ENCODE data around the gene PLSCR3.

PLSCR3 gene

DNA sequence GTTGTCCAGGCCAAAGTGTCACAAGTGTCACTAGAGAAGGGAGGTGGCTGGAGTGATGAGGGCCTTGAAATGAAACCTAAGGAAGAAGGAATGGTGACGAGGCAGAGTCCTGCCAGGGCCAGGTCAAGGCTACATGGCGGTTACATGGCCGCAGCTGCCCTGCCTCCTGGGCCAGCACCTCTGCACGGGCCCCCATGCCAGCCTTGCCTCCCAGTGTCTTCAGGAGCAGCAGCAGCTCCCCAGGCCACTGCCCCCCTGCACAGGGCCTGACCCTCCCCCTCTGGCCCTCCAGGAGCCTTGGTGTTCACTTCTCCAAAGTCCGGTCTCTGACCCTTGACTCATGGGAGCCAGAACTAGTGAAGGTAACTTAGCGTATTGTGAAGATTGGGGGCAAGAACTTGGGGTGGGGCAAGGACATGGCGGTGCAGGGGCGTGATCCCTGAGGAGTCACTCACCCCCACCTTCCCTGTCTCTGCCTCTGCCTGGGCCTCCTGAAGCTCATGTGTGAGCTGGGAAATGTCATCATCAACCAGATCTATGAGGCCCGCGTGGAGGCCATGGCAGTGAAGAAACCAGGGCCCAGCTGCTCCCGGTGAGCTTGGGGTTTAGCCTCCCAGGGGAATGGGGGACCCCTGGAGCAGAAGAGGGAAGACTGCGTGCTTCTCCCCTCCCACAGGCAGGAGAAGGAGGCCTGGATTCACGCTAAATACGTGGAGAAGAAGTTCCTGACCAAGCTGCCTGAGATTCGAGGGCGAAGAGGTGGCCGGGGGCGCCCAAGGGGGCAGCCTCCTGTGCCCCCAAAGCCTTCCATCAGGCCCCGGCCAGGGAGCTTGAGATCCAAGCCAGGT is 46.5 kb downstream of the PLSCR3 start:
- DNase-seq: no peak

DNA sequence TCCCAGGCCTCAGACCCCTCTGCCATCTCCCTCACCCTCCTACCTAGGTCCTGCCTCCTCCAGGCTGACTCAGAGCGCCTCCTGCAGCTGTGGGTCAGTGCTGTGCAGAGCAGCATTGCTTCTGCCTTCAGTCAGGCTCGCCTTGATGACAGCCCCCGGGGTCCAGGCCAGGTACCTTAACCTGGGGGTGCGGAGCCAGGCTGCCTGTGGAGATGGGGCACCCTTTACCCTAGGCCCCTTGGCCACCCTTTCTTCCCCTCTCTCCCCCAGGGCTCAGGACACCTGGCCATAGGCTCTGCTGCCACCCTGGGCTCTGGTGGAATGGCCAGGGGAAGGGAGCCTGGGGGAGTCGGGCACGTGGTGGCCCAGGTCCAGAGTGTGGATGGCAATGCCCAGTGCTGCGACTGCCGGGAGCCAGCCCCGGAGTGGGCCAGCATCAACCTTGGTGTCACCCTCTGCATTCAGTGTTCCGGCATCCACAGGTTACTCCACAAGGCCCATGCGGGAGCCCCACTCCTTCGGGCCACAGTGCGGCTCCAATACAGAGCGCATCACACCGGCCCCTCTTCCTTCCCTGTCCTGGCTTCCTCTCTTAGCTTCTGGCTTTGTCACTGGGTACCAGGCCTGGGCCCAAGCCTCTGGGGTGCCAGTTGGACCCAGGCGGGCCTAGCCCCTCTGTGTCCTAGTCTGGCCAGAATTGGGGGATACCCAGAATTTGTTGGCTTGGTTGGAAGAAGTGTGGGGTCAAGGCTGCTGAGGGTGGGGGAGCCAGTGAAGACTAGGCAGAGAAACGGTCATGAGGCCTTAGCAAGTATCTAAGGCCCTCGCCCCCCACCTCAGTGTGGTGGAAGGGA is 47.3 kb downstream of the PLSCR3 start:
- DNase-seq: no peak

DNA sequence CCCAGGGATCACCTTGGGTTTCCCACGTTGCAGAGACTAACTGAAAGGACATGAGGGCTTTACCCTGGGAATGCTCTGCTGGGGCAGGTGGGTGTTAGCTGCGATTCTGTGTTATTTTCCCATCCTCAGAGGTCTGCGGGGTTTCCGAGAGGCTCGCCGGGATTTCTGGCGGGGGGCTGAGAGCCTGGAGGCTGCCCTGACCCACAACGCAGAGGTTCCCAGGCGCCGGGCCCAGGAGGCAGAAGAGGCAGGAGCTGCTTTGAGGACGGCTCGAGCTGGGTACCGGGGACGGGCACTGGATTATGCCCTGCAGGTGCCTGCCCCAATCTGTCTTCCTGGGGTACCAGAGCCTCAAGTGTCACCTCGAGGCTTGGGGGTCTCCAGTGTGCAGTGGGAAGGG is 51.1 kb downstream of the PLSCR3 start:
- no peak for DNase-seq

DNA sequence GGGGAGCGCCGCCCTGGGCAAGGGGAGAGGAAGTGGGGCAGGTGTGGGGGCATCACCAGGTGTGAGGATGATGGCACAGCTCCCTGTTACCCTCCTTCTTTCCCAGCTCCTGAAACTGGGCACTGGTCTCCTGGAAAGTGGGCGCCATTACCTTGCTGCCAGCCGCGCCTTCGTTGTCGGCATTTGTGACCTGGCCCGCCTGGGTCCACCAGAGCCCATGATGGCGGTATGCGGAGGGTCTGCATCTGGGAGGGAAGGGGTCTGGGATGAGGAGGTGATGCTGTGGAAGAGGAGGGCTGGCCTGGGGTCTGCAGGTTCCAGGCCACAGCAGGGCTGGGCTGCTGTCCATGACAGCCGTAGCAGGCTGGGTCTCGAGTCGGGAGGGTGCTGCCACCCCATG is 52.5 kb downstream of the PLSCR3 start:
- no peak for DNase-seq

DNA sequence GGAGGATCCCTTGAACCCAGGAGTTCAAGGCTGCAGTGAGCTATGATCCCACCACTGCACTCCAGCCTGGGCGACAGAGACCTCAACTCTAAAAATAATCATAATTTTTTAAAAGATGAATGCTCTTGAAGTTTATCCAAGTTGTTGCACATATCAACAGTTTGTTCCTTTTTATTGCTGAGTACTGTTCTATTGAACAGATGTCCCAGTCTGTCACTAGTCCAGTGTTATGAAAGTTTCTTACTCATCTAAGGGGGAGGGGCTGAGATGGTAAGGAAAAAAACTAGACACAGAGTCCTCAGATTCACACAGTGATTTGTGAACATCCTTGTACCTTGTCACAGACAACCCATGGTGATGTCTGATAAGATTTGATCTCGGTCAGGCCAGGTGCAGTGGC is 54.1 kb downstream of the PLSCR3 start:
- no peak for DNase-seq
